Activated gamma-delta T cell treated with Interleukin-2 at 50 U/mL for 16 hours (primary cell): ENCODE measurements around the gene SCNN1A.
"Not testable (repeated sequence)": the region's sequence is repeated elsewhere in the genome, so short reads cannot be mapped to it uniquely, and the experiment has no call there.

Source experiments
- DNase-seq: peaks from one replicate; pipeline ENCODE4 v3.0.0-alpha.2; 2020

SCNN1A gene

DNA sequence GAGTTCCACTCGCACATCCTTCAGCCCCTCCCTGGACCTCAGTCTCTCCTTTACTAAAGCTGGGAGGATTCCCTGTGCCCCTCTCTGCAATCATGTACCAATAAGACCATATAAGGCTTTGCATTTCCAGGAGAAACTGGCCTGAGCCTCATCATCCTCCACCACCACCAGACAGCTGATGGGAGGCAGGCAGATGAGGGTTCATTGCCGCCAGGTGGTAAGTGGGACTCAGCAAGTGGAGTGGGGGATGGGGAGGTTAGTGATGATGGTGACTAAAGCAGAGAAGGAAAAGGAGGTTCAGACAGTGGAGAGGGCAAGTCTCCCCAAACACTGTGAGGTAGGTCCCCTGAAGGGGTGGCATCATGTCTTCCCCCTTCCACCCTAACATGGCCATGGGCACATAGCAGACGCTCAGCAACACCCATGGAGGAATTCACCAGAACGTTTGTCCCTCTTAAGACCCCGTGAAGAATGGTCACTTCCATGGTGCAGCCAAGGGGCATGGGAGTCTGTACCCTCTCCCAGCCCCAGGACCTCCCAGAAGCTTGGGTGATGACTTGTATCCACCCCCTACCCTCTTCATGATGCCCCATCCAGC lies 29.0 kb downstream of the SCNN1A start:
- DNase-seq: no peak

DNA sequence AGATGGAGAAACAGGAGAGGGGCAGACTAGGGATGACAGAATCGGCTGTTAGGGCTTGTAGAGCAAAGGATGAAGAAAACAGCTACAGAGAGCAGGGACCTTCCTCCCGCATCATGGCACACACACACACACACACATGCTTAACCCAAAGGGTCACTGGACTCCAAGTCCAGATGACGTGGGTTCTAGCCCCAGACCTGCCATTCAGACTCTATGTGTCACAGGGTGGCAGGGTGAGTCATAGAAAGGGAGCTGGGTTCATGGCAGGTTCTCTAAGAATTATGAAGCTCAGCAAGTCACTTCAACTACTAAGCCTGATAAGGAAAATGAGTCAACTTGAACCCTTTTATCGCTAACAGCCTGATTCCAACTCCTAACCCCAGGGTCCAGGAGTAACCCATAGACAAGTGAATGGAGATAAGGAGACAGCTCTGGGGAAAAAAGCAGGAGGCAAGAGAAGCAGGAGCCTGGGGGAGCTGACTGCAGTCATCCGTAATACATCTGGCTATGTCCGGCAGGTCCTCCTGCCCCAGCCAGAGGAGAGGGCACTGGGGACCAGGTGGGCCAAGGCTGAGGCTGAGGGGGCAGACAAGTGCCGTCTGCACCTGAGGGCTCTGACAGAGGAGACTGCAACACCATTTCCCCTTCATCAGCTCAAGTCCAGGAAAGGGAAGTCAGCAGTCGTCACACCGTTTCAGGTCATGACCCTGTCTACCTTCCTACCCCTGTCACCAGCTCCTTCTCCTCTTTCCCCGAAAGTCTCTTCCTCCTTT lies 29.9 kb downstream of the SCNN1A start:
- DNase-seq: peak; percentile 43

DNA sequence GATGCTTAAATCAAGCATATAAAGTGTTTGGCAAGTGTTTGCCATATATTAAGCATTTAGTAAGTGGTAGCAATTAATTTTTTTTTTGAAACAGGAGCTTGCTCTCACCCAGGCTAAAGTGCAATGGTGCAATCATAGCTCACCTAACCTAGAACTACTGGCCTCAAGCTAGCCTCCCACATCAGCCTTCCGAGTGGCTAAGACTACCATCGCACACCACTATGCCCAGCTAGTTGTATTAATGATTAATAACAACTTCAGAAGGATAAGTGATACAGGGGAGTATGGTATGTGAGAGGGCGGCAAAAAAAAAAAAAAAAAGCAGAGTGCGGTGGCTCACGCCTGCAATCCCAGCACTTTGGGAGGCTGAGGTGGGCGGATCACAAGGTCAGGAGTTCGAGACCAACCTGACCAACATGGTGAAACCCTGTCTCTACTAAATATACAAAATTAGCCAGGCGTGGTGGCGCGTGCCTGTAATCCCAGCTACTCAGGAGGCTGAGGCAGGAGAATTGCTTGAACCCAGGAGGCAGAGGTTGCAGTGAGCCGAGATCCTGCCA lies 31.2 kb downstream of the SCNN1A start:
- not testable (repeated sequence) for DNase-seq

DNA sequence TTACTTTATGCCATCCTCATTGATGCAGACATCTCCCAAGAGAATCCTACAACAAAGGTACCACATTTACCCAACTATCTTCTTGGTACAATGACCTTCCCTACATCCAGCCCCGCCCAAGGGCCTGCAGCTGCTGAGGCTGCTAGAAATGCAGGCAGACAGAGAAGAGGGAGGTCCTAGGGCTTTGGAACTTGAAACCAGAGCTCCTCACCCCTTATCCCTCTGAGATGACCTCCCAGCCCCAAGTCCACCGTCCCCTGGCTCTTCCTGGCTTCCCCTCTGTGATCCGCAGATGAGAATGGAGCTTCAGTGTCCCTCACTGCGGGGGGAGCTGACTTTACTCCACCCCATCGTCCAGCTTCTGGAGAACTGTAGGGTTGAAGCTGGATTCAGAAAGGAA lies 31.8 kb downstream of the SCNN1A start:
- no peak for DNase-seq

DNA sequence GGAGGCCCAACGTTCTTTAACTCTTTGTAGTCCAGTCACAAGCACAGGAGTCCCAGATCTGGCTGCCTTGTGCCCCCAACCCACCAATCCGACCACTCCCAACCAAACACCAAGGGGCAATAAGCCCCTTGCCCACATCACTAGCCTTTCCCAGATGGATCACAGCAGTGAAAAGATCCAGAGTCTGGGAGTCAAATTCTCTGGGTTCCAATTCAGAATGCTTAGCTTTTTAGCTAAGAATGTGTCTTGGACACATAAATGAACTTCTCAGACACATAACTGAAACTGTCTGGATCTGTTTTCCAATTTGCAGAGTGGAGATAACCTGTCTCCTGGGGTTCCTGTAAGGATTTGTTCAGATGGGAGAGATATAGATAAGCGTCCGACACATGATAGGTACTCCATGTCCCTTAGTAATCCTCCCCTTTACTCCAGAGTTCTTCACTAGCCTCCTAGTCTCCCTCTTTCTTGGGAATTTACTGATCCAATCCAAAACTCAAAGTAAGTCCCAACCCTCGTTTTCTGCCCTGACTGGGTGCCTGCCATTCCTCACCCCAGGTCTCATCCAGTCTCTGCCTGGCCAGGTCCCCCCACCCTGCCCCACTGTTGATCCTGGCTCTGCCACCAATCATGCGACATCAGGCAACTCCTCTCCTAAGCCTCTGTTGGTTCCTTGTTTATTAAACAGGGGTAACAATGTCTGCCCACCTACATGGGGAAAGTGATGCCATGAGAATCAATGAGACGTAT lies 33.0 kb downstream of the SCNN1A start:
- DNase-seq: no peak

DNA sequence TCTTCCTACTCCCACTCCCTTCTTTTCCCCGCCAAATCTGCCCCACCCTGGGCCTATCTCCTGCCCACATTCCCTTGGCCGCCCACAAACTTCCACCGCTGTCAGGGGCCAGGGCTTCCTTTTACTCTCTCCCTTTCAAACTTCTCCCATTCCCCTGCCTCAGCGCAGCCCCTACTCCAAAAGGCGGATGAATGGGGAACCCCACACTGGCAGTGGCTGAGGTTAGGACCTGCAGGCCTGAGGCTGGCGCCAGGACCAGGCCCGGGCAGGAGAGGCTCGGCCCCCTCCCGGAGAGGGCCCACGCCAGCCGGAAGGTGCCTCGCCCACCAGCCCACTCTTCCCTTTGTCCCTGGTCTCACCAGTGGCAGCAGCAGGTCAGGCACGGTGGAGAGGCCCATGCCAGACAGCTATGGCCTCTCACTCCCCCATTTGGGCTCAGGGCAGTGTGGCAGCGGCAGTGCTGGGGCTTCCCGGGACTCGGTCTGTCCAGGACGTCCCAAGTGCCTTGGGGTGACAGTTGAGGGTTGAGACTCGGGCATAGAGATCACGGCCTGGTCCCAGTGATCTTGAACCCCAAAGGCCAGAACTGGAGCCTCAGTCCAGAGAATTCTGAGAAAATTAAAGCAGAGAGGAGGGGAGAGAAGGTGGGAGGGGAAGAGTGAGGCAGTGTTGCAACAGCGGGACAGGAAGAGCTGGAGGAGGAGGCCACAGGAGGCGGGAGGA lies 33.8 kb downstream of the SCNN1A start, which contains the start of gene TNFRSF1A:
Gene TNFRSF1A (minus strand): TSS at position 660 of the 723 bp plus-strand sequence. CDS start 262 bp downstream, at position 398.
- DNase-seq: no peak

DNA sequence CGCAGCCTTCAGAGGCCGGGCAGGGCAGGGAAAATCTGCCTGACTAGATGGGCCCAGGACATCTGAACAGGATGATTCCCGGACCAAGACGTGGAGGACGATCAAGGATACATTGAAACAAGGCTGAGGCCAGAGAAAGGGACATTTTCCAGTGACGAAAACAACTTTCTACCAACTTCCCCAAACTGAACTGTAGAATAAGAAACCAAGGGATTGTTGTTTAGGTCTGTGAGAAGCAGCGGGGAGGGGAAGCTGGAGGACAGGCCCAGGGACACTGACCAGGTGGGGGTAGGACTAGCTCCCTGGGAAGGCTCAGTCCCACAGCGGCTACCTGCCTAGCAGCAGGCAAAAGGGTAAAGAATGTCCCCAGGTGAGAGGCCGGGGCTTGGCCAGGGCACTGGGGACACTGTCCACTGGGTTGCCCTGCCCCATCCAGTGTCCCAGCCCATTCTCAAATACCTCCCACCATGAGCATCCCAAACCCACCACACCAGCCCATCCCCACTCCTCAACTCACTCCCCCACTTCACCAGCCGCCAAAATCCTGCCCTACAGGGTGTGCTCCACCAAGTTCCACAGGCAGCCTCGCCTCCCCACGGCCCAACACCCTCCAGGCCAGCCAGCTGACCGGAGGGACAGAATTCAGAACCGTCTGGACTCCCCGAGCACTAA lies 34.5 kb downstream of the SCNN1A start:
- no peak for DNase-seq

DNA sequence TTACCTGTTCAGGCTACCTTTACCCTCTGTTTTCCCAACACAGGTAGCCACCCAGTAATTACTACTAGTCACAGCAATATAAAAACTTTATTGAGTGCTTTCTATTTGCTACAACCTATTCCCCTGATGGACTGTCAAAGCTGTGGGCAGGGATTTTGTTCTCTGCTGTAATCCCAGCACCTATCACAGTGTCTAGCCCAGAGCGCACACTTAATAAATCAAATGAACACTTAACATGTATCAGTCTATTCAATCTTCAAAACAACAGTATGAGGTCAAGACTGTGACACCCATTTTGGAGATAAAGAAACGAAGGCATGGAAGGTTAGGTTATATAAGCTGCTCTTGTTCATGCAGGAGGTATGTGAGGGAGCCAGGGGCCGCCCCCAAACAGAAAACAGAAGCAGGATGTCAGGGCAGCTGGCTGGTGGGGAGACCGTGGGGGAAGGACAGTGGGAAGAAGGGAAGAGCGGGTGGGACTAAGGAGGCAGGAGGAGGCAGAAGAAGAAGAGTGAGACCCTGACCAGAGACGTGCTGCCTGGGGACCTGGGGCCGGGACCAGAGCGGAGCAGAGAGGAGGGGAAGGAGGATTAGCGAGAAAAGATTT lies 35.2 kb downstream of the SCNN1A start:
- no peak for DNase-seq

DNA sequence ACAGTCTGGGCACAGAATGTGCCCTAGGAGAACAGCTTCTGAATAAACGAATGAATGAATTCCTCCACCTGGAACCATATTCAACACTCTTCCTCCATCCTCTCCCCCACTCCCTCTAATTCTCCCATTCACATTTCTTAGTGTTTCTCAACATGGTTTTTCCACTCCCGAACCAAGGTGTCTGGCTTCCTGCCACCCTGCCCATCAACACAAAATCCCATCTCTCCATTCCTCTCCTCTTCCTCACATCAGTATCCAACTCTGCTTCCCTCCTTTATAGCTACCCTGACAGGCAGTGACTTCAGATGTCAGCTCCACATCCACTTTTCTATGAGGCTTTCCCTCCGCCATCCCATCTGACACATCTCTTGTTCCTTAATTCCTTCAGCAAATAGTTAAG lies 36.4 kb downstream of the SCNN1A start:
- DNase-seq: no peak

DNA sequence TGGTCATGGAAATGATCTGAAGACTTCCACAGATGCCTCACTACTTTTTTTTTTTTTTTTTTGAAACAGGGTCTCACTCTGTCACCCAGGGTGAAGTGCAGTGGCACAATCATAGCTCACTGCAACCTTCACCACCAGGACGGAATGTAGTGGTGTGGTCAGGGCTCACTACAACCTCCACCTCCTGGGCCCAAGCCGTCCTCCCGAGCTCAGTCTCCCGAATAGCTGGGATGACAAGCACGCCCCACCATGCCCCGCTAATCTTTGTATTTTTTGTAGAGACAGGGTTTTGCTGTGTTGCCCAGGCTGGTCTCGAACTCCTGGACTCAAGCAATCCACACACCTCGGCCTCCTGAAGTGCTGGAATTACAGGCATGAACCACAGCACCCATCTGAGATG lies 36.8 kb downstream of the SCNN1A start:
- not testable (repeated sequence) for DNase-seq

DNA sequence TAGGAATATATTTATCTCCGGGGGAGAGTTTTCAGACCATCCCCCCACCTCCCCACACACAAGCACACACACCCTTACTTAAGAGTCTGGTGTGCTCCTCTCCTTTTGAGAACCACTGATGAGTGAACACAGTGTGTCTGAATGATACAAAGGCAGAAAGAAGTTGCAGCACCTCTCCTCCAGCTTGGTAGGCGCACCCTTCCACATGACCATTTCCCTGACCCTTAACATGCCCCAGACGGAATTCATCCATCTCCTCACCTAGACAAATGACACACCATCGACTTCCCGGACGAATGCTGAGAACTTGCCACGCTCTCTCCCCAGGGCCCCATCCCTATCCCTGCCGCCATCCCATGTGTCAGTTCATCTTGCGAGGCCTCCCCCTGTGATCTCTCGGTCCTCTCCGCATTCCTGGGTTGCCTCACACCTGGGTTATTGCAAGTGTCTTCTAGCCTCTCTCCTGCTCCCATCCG lies 37.4 kb downstream of the SCNN1A start:
- no peak for DNase-seq

DNA sequence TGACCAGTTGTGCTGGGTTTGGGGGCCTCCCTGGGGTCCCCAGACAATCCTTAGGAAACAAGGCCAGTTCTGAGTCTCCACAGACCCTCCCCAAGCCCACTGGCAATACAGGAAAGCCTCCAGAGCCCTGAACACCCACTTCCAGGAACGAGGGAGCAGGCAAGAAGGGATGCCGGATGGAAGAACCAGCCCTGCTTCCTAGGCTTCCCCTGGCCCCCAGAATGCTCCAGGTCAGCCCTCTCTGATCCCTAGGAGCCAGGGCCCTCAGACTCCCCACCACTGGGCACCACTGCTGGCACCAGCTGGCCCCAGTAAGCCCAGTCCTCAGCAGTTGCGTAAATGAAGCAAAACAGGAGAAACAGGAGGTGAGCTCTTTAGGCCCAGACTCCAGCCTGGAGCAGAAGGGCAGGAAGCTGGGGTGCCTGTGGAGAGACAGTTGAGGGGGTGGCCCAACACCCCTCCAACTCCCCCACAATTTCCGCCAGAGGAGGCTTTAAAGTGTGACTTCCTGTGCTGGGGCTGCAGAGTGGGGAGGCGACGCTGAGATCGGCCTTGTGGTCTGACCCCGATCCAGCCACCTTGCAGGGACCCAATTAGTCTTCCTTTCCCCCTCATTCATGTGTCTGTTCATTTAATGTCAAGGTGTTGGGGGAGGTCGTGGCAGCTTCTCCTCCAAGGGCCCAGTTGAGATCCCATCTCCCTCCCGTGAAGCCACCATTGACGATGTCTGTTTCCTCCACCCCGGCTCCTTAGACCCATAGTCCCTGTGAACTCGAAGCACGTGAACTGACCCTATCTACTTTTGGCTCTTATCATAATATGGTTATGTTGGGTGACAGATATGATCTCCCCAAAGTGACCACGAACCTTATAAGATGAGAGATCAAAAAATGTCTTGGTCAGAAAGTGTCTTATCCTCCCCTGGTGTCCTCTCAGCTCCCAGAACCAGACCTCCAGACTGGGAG lies 38.2 kb downstream of the SCNN1A start:
- DNase-seq: peak; percentile 81

DNA sequence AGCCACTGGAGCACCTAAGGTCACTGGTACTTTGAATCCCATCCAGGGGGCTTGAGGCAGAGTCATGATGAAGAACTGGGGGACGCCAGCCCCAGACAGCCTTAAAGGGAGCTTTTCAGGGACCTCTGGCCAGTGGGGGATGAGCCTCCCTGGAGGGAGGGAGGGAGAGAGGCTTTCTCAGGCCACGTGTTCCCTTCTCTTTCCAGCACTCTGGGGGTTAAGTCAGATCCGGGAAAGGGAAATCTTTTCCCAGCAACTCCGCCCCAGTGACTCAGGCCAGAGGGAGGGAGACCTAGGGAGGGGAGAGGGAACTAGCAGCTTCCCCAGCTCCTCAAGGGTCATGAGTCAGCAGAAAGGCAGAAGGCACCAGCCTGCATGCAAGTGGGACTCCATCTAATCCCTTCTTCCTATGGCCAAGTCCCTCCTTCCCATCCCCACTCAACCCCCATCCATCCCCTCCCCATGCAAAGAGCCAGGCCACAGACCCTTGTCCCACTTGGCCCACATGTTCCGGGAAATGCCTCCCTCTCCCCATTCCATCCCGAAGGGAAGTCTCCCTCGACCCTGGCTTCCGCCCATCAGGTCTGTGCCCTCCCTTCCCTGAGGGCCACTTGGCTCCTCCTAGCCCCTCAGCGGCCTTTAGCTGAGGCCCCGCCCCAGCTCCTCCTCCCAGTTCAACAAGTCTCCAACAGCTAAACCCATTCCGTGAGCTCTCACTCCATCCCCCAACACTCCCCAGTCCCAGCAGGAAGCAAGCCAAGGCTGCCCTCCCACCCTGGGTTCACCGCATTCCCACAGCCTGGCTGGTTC lies 39.1 kb downstream of the SCNN1A start:
- DNase-seq: peak; percentile 59

DNA sequence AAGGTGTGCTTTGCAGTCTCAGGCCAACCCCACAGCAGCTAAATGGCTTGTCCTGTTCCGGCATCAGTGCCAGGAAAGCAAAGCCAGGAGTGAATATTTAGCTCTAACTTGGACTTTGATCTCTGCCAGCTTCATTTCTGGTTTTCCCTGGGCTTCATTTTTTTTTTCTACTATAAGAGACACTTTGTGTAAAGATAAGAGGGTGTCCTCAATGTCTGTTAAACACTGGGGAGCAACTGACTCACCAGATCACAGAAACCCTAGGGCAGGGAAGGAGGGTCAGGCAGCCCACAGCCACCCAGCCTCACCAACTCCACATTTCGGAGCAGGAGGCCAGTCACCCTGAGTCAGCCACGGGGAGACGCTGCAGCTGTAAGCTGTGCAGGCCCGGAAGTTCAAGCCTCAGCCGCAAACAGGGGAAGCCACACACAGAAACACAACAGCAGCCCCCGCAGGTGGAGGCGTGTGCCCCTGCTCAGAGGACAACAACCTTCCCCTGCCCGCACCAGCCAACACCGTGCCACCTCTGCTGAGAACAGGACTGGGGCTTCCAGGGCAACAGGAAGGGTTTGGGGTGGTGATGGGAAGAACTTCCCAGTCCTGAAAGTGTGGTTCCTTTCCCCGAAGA lies 39.8 kb downstream of the SCNN1A start:
- DNase-seq: peak; percentile 88

DNA sequence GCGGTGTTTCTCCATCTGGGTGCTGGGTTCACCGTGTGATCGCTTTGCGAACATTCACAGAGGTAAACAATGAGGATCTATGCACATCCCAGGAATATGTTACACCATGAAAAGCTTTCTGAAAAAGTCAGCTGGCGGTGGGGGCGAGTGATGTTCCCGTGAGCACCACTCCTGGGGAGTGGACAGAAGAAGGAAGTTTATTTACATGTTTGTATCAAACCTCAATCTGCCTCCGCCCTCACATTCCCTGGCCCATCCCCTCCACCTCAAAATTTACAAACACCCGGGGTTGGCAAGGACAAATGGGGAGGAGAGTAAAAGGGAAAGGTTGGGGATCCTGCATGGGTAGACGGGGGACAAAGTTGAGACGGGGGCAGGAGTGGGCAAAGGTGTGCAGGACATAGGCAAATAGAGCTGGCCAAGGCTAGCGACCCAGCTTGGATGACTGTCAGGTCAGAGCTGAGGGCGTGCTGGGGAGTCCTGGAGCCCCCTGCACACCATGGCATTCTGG lies 40.4 kb downstream of the SCNN1A start:
- DNase-seq: no peak

DNA sequence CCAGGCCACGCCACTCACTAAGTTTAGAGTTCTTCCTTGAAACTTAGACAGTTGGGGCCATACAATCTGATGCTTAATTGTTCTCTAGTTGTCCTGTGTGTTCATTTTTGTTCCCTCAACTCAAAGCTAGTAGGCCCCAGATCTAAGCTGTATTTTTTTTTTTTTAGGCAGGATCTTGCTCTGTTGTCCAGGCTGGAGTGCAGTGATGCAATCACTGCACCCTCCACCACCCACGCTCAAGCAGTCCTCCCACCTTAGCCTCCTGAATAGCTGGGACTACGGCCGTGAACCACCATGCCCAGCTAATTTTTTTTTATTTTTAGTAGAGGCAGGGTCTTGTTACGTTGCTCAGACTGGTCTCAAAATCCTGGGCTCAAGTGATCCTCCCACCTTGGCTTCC lies 41.0 kb downstream of the SCNN1A start:
- DNase-seq: no peak

DNA sequence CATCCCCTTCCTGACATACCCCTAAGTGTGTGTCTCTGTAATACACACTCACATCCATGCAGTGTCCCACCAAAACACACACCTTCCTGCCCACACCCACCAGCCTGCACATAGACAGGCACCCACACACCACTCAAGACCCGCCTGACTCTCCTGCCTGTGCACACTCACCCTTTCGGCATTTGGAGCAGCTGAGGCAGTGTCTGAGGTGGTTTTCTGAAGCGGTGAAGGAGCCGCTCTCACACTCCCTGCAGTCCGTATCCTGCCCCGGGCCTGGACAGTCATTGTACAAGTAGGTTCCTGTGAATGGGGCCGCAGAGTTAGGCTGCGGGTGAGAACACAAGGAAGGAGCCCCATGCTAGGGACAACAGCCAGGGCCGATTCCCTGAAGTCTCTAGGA lies 41.8 kb downstream of the SCNN1A start:
- peak; percentile 36 for DNase-seq

DNA sequence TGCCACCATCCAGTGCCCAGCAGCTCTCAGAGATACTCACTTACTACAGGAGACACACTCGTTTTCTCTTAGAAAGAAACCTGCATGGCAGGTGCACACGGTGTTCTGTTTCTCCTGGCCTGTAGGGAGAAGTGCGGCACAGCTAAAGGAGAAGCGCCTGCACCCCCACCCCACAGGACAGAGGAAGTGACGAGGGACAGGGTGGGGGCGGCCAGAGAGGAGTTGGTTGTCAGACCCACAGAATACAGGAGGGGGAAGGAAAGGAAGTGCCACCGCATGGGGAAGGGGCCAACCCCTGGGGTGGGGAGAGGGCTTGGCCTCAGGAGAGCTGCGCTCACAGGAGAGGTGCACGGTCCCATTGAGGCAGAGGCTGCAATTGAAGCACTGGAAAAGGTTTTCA lies 42.3 kb downstream of the SCNN1A start:
- DNase-seq: peak; percentile 27

DNA sequence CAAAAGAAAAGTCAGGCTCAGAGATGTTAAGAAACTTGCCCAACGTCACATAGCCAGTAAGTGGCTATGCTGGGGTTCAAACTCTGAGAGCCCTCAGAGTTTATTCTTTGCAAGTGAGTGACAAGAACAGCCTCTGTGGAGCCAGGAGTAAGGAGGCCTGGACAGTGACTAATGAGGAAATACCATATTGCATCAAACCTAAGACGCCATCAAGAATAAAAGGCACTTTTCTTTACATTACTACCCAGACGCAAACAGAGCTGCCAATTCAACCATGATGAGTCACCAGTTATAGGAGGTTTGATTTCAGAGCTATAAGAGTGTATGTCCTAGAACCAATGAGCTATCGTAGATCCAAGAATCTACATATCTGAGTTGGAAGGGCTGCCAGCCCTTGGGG lies 42.9 kb downstream of the SCNN1A start:
- no peak for DNase-seq
